DND-41 (cell line): ENCODE results near the gene NXN.
"Not testable (repeated sequence)": the region's sequence is repeated elsewhere in the genome, so short reads cannot be mapped to it uniquely, and the experiment has no call there.

Experiments used
- CTCF ChIP-seq: IDR thresholded peaks from 2 replicates; pipeline ENCODE4 v1.5.1; 2012; ENCODE audit warnings: borderline replicate concordance, low read length, moderate library complexity, mild to moderate bottlenecking; ENCODE audit not compliant: poor library complexity, severe bottlenecking; ENCODE audit errors: extremely low read depth
- EZH2 ChIP-seq: IDR thresholded peaks from 3 replicates; pipeline ENCODE4 v1.6.1; 2012; ENCODE audit warnings: borderline replicate concordance, low read depth, mild to moderate bottlenecking, moderate library complexity, low read length, inconsistent platforms; ENCODE audit not compliant: severe bottlenecking

DNA sequence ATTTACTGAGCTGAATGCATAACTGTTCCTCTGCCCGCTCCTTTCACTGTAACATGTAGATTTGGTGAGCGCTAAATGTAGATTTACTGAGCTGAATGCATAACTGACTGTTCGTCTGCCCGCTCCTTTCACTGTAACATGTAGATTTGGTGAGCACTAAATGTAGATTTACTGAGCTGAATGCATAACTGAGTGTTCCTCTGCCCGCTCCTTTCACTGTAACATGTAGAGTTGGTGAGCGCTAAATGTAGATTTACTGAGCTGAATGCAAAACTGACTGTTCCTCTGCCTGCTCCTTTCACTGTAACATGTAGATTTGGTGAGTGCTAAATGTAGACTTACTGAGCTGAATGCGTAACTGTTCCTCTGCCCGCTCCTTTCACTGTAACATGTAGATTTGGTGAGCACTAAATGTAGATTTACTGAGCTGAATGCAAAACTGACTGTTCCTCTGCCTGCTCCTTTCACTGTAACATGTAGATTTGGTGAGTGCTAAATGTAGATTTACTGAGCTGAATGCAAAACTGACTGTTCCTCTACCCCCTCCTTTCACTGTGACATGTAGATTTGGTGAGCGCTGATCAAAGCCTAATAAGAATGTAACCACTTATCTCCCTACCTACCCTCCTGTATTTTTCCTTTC is 224.1 kb downstream of the NXN start:
- TF ChIP-seq CTCF, EZH2: not testable (repeated sequence)
